Esophagus (tissue), 2 donors: ENCODE data around the gene NPFFR1. TPM values are rescaled to one million over a fixed set of nuclear protein-coding genes. Genes with fewer than 3 reads are reported as not detected.

Experiments
- H3K27ac ChIP-seq, 2 donors: one replicate each; pipeline ENCODE4 v1.5.1; 2013; ENCODE audit warnings: low read depth in 2 of 2, mild to moderate bottlenecking in 2 of 2, inconsistent platforms in 1 of 2, low read length in 1 of 2, moderate library complexity in 1 of 2
- H3K27me3 ChIP-seq, 2 donors: one replicate each; pipeline ENCODE4 v1.6.1; 2013; ENCODE audit warnings: low read length in 2 of 2, control low read depth in 1 of 2, mild to moderate bottlenecking in 1 of 2; ENCODE audit not compliant: insufficient read depth in 2 of 2, control insufficient read depth in 1 of 2
- H3K36me3 ChIP-seq, 2 donors: one replicate each; pipeline ENCODE4 v1.6.1; 2013; ENCODE audit warnings: low read length in 1 of 2; ENCODE audit not compliant: control insufficient read depth in 2 of 2, insufficient read depth in 2 of 2
- H3K4me1 ChIP-seq, 2 donors: one replicate each; pipeline ENCODE4 v1.6.1; 2013; ENCODE audit warnings: low read length in 1 of 2; ENCODE audit not compliant: control insufficient read depth in 2 of 2, insufficient read depth in 2 of 2
- H3K4me3 ChIP-seq, 2 donors: one replicate each; pipeline ENCODE4 v1.5.1; 2013; ENCODE audit warnings: low read length in 2 of 2, mild to moderate bottlenecking in 2 of 2, low read depth in 1 of 2, moderate library complexity in 1 of 2
- H3K9me3 ChIP-seq, 2 donors: one replicate each; pipeline ENCODE4 v1.6.1; 2013; ENCODE audit warnings: mild to moderate bottlenecking in 2 of 2, low read depth in 1 of 2, low read length in 1 of 2, moderate library complexity in 1 of 2; ENCODE audit not compliant: control insufficient read depth in 2 of 2, insufficient read depth in 1 of 2
- WGBS, 2 donors: extraction: QIAGEN DNeasy Blood & Tissue Kit; methylation state at CpG; one replicate each; pipeline ENCODE4 v1.1.7; 2013; 5-methylcytosine and 5-hydroxymethylcytosine counted together
- polyA plus RNA-seq, 2 donors: library from polyadenylated mRNA; stranded (reverse); fragments of 200-250 nt; gene quantifications; one replicate each; pipeline ENCODE4 v1.2.3, GENCODE V29; 2013
- donor health status: healthy with polysubstance abuse.
- donor health status: Bipolar disorder and iron deficiency.

NPFFR1 gene
- polyA plus RNA-seq, 2 donors, result 0.01 to 0.02 TPM

GRCh38 chr10:70315815-70316214, 32.0 kb upstream of the NPFFR1 start:
- no peaks in the 10 kb centered on the region for H3K4me1 ChIP-seq
- 96% methylated on average over 5 of the region's 5 CpGs for WGBS, 2 donors
- H3K27me3 ChIP-seq, result no peaks in the 10 kb centered on the region
- H3K4me3 ChIP-seq, result no peak overlapping the region
- H3K9me3 ChIP-seq, result no peaks in the 10 kb centered on the region
- H3K27ac ChIP-seq, result no peak overlapping the region
- H3K36me3 ChIP-seq, result no peaks in the 10 kb centered on the region

- Histone ChIP-seq H3K9me3 (no peaks in the 10 kb centered on the region), H3K27ac (no peak overlapping the region), H3K36me3 (no peaks in the 10 kb centered on the region), H3K4me3 (no peak overlapping the region), H3K27me3 (no peaks in the 10 kb centered on the region), H3K4me1 (no peaks in the 10 kb centered on the region)
- WGBS, 2 donors, result 77 to 81% methylated on average over 2 of the region's 2 CpGs
Measured at GRCh38 chr10:70315276-70315675, 31.5 kb upstream of the NPFFR1 start.

- H3K36me3 ChIP-seq, result no peaks in the 10 kb centered on the region
- H3K27me3 ChIP-seq, result no peaks in the 10 kb centered on the region
- H3K27ac ChIP-seq, result no peak overlapping the region
- H3K4me1 ChIP-seq, result no peaks in the 10 kb centered on the region
- H3K9me3 ChIP-seq, result no peaks in the 10 kb centered on the region
- H3K4me3 ChIP-seq, result no peak overlapping the region
- 56 to 67% methylated on average over 4 of the region's 4 CpGs for WGBS, 2 donors
Measured at GRCh38 chr10:70312972-70313371, 29.2 kb upstream of the NPFFR1 start.

GRCh38 chr10:70312249-70312648, 28.4 kb upstream of the NPFFR1 start:
- Histone ChIP-seq H3K9me3 (no peaks in the 10 kb centered on the region), H3K27ac (no peak overlapping the region), H3K36me3 (no peaks in the 10 kb centered on the region), H3K4me3 (no peak overlapping the region), H3K4me1 (no peaks in the 10 kb centered on the region), H3K27me3 (no peaks in the 10 kb centered on the region)
- 88 to 89% methylated on average over 5 of the region's 5 CpGs for WGBS, 2 donors

- Histone ChIP-seq H3K27me3 (no peaks in the 10 kb centered on the region), H3K4me1 (no peaks in the 10 kb centered on the region), H3K27ac (no peak overlapping the region), H3K4me3 (no peak overlapping the region), H3K36me3 (no peaks in the 10 kb centered on the region), H3K9me3 (no peaks in the 10 kb centered on the region)
- WGBS, 2 donors, result 85 to 91% methylated on average over 3 of the region's 3 CpGs
Measured at GRCh38 chr10:70311698-70312097, 27.9 kb upstream of the NPFFR1 start.

GRCh38 chr10:70309661-70310060, 25.9 kb upstream of the NPFFR1 start:
- Histone ChIP-seq H3K9me3 (no peaks in the 10 kb centered on the region), H3K27ac (no peak overlapping the region)
- 94 to 97% methylated on average over 7 of the region's 7 CpGs for WGBS, 2 donors

GRCh38 chr10:70308121-70309060, 24.6 kb upstream of the NPFFR1 start:
- no peak overlapping the region for H3K27ac ChIP-seq

More at GRCh38 chr10:70309661-70310060, 25.9 kb upstream of the NPFFR1 start:
- no peaks in the 10 kb centered on the region for H3K36me3 ChIP-seq
- H3K4me3 ChIP-seq, result no peak overlapping the region
- H3K4me1 ChIP-seq, result no peaks in the 10 kb centered on the region
- no peaks in the 10 kb centered on the region for H3K27me3 ChIP-seq

GRCh38 chr10:70306886-70307520, 23.2 kb upstream of the NPFFR1 start:
- 76 to 88% methylated on average over 5 of the region's 5 CpGs for WGBS, 2 donors
- Histone ChIP-seq H3K4me3 (no peak overlapping the region), H3K9me3 (no peaks in the 10 kb centered on the region), H3K4me1 (no peaks in the 10 kb centered on the region), H3K27me3 (no peaks in the 10 kb centered on the region), H3K36me3 (no peaks in the 10 kb centered on the region), H3K27ac (no peak overlapping the region)

More at GRCh38 chr10:70308121-70309060, 24.6 kb upstream of the NPFFR1 start:
- no peaks in the 10 kb centered on the region for H3K27me3 ChIP-seq
- no peak overlapping the region for H3K4me3 ChIP-seq
- H3K9me3 ChIP-seq, result no peaks in the 10 kb centered on the region
- WGBS, 2 donors, result 91 to 93% methylated on average over 19 of the region's 19 CpGs
- H3K4me1 ChIP-seq, result no peaks in the 10 kb centered on the region
- no peaks in the 10 kb centered on the region for H3K36me3 ChIP-seq

- Histone ChIP-seq H3K4me3 (no peak overlapping the region), H3K27me3 (no peaks in the 10 kb centered on the region), H3K9me3 (no peaks in the 10 kb centered on the region), H3K4me1 (no peaks in the 10 kb centered on the region), H3K36me3 (no peaks in the 10 kb centered on the region), H3K27ac (no peak overlapping the region)
- 90 to 92% methylated on average over 4 of the region's 4 CpGs for WGBS, 2 donors
Measured at GRCh38 chr10:70306181-70306705, 22.4 kb upstream of the NPFFR1 start.
